ENCODE data around the gene CAT.
"Not testable (repeated sequence)": the region's sequence is repeated elsewhere in the genome, so short reads cannot be mapped to it uniquely, and the experiment has no call there.

Gene CAT

GRCh38 chr11:34413263-34413662 lies 25.5 kb upstream of the CAT start:
- no peak for TF ChIP-seq CTCF (IDR thresholded peaks at IDR 0.05; ENCODE audit: low read depth, low read length)

GRCh38 chr11:34415538-34415937 lies 23.2 kb upstream of the CAT start:
- TF ChIP-seq CTCF (IDR thresholded peaks at IDR 0.05; ENCODE audit: low read depth, low read length) = no peak
- no peak overlapping the region for H3K4me3 ChIP-seq (ENCODE audit: low read depth, low read length)

More at GRCh38 chr11:34413263-34413662, 25.5 kb upstream of the CAT start:
- no peak overlapping the region for H3K4me3 ChIP-seq (ENCODE audit: low read depth, low read length)

- no peak overlapping the region for H3K4me3 ChIP-seq (ENCODE audit: low read depth, low read length)
- no peak for TF ChIP-seq CTCF (IDR thresholded peaks at IDR 0.05; ENCODE audit: low read depth, low read length)
These were observed 22.6 kb upstream of the CAT start for GRCh38 chr11:34416088-34416487.

GRCh38 chr11:34416766-34417165 lies 22.0 kb upstream of the CAT start:
- TF ChIP-seq CTCF (IDR thresholded peaks at IDR 0.05; ENCODE audit: low read depth, low read length) = no peak
- no peak overlapping the region for H3K4me3 ChIP-seq (ENCODE audit: low read depth, low read length)

GRCh38 chr11:34417202-34417601 lies 21.5 kb upstream of the CAT start:
- TF ChIP-seq CTCF (IDR thresholded peaks at IDR 0.05; ENCODE audit: low read depth, low read length) = no peak; the same call in 1 of the 2 replicates
- no peak overlapping the region for H3K4me3 ChIP-seq (ENCODE audit: low read depth, low read length)

- no peak for TF ChIP-seq CTCF (IDR thresholded peaks at IDR 0.05; ENCODE audit: low read depth, low read length)
- H3K4me3 ChIP-seq (ENCODE audit: low read depth, low read length) = no peak overlapping the region
These were observed 19.6 kb upstream of the CAT start for GRCh38 chr11:34419158-34419557.

GRCh38 chr11:34423300-34423699 lies 15.4 kb upstream of the CAT start:
- no peak for TF ChIP-seq CTCF (IDR thresholded peaks at IDR 0.05; ENCODE audit: low read depth, low read length)
- H3K4me3 ChIP-seq (ENCODE audit: low read depth, low read length) = no peak overlapping the region

- not testable (repeated sequence) for H3K4me3 ChIP-seq (ENCODE audit: low read depth, low read length)
These were observed 13.9 kb upstream of the CAT start for GRCh38 chr11:34424826-34425225.

Measured in WI38 (cell line).